ENCODE data around the gene CGREF1. TPM values are rescaled to one million over a fixed set of nuclear protein-coding genes. Genes with fewer than 3 reads are reported as not detected.
A peak's percentile ranks its signal among the peaks of the same experiment; 100 is the strongest.
"Not testable (repeated sequence)": the region's sequence is repeated elsewhere in the genome, so short reads cannot be mapped to it uniquely, and the experiment has no call there.

The CGREF1 gene
- total RNA-seq, 1 donor from 2014 or later, result not detected

GRCh38 chr2:27123302-27124150 is 4.6 kb upstream of the CGREF1 start, which contains the start of gene ABHD1:
Gene ABHD1 (plus strand): TSS chr2:27123815. CDS start chr2:27123949, 134 bp downstream.
- no peak for TF ChIP-seq CTCF (IDR thresholded peaks at IDR 0.05; ENCODE audit: unreplicated experiment)
- Mint-ChIP-seq H3K4me3 (ENCODE audit: unreplicated experiment) (peak within 1 kb of the TSS; percentile 89), H3K27ac (ENCODE audit: unreplicated experiment) (no peak within 1 kb of the TSS), H3K4me1 (ENCODE audit: unreplicated experiment) (peaks cover 11% of the 10 kb centered on the region), H3K36me3 (ENCODE audit: low read depth, unreplicated experiment) (peaks cover 8% of the 10 kb centered on the region), H3K27me3 (ENCODE audit: unreplicated experiment) (peaks cover 18% of the 10 kb centered on the region), H3K9me3 (ENCODE audit: unreplicated experiment) (no peaks in the 10 kb centered on the region)
- DNase-seq (ENCODE audit: low spot score), result peak; percentile 48

- Mint-ChIP-seq H3K9me3 (ENCODE audit: unreplicated experiment) (no peaks in the 10 kb centered on the region), H3K36me3 (ENCODE audit: low read depth, unreplicated experiment) (peaks cover 8% of the 10 kb centered on the region), H3K4me3 (ENCODE audit: unreplicated experiment) (peak overlapping the region; percentile 89), H3K27me3 (ENCODE audit: unreplicated experiment) (peaks cover 18% of the 10 kb centered on the region), H3K4me1 (ENCODE audit: unreplicated experiment) (peaks cover 11% of the 10 kb centered on the region), H3K27ac (ENCODE audit: unreplicated experiment) (no peak overlapping the region)
- no peak for DNase-seq (ENCODE audit: low spot score)
- no peak for TF ChIP-seq CTCF (IDR thresholded peaks at IDR 0.05; ENCODE audit: unreplicated experiment)
These were observed 3.9 kb upstream of the CGREF1 start for GRCh38 chr2:27122791-27123190.

GRCh38 chr2:27121906-27122305 is 3.0 kb upstream of the CGREF1 start:
- DNase-seq (ENCODE audit: low spot score), result no peak
- Mint-ChIP-seq H3K4me3 (ENCODE audit: unreplicated experiment) (no peak overlapping the region), H3K4me1 (ENCODE audit: unreplicated experiment) (peaks cover 11% of the 10 kb centered on the region), H3K9me3 (ENCODE audit: unreplicated experiment) (no peaks in the 10 kb centered on the region), H3K27ac (ENCODE audit: unreplicated experiment) (no peak overlapping the region), H3K36me3 (ENCODE audit: low read depth, unreplicated experiment) (peaks cover 8% of the 10 kb centered on the region), H3K27me3 (ENCODE audit: unreplicated experiment) (peaks cover 18% of the 10 kb centered on the region)
- TF ChIP-seq CTCF (IDR thresholded peaks at IDR 0.05; ENCODE audit: unreplicated experiment), result no peak

- DNase-seq (ENCODE audit: low spot score); H3K36me3 Mint-ChIP-seq (ENCODE audit: low read depth, unreplicated experiment); H3K9me3 Mint-ChIP-seq (ENCODE audit: unreplicated experiment); H3K27ac Mint-ChIP-seq (ENCODE audit: unreplicated experiment): not testable (repeated sequence)
- peaks cover 11% of the 10 kb centered on the region for H3K4me1 Mint-ChIP-seq (ENCODE audit: unreplicated experiment)
- peaks cover 17% of the 10 kb centered on the region for H3K27me3 Mint-ChIP-seq (ENCODE audit: unreplicated experiment)
- H3K4me3 Mint-ChIP-seq (ENCODE audit: unreplicated experiment), result peak overlapping the region; percentile 67
These were observed 372 bp upstream of the CGREF1 start for GRCh38 chr2:27119330-27119670.

GRCh38 chr2:27117995-27118524 is 868 bp downstream of the CGREF1 start:
- no peaks in the 10 kb centered on the region for H3K9me3 Mint-ChIP-seq (ENCODE audit: unreplicated experiment)
- H3K4me3 Mint-ChIP-seq (ENCODE audit: unreplicated experiment), result no peak overlapping the region
- H3K4me1 Mint-ChIP-seq (ENCODE audit: unreplicated experiment), result peaks cover 8% of the 10 kb centered on the region
- no peak for DNase-seq (ENCODE audit: low spot score)
- peaks cover 15% of the 10 kb centered on the region for H3K27me3 Mint-ChIP-seq (ENCODE audit: unreplicated experiment)
- no peak overlapping the region for H3K27ac Mint-ChIP-seq (ENCODE audit: unreplicated experiment)
- TF ChIP-seq CTCF (IDR thresholded peaks at IDR 0.05; ENCODE audit: unreplicated experiment), result no peak
- peaks cover 8% of the 10 kb centered on the region for H3K36me3 Mint-ChIP-seq (ENCODE audit: low read depth, unreplicated experiment)

Data from endothelial cell (in vitro differentiated cells).